ENCODE results near the gene TBC1D10B.
"Not testable (repeated sequence)": the region's sequence is repeated elsewhere in the genome, so short reads cannot be mapped to it uniquely, and the experiment has no call there.

TBC1D10B gene

GRCh38 chr16:30401768-30402425, 31.6 kb upstream of the TBC1D10B start:
- Mint-ChIP-seq H3K36me3 (ENCODE audit: low read depth) (peaks cover 16% of the 10 kb centered on the region), H3K4me1 (ENCODE audit: low read depth) (peaks cover 46% of the 10 kb centered on the region), H3K27ac (peak overlapping the region; percentile 39), H3K27me3 (no peaks in the 10 kb centered on the region), H3K4me3 (peak overlapping the region; percentile 31), H3K9me3 (no peaks in the 10 kb centered on the region)

GRCh38 chr16:30399435-30400186, 29.3 kb upstream of the TBC1D10B start:
- peak overlapping the region; percentile 93 for H3K27ac Mint-ChIP-seq
- H3K4me1 Mint-ChIP-seq (ENCODE audit: low read depth), result peaks cover 53% of the 10 kb centered on the region
- H3K9me3 Mint-ChIP-seq, result no peaks in the 10 kb centered on the region

GRCh38 chr16:30398661-30399434, 28.6 kb upstream of the TBC1D10B start:
- no peaks in the 10 kb centered on the region for H3K27me3 Mint-ChIP-seq
- peaks cover 57% of the 10 kb centered on the region for H3K4me1 Mint-ChIP-seq (ENCODE audit: low read depth)
- H3K9me3 Mint-ChIP-seq, result no peaks in the 10 kb centered on the region
- H3K36me3 Mint-ChIP-seq (ENCODE audit: low read depth), result peaks cover 18% of the 10 kb centered on the region
- H3K4me3 Mint-ChIP-seq, result peak overlapping the region; percentile 39
- H3K27ac Mint-ChIP-seq, result no peak overlapping the region

More at GRCh38 chr16:30399435-30400186, 29.3 kb upstream of the TBC1D10B start:
- Mint-ChIP-seq H3K4me3 (peak overlapping the region; percentile 86), H3K27me3 (no peaks in the 10 kb centered on the region), H3K36me3 (ENCODE audit: low read depth) (peaks cover 18% of the 10 kb centered on the region)

- Mint-ChIP-seq H3K4me3 (no peak overlapping the region), H3K27me3 (no peaks in the 10 kb centered on the region), H3K36me3 (ENCODE audit: low read depth) (peaks cover 18% of the 10 kb centered on the region), H3K27ac (no peak overlapping the region), H3K9me3 (no peaks in the 10 kb centered on the region), H3K4me1 (ENCODE audit: low read depth) (peaks cover 57% of the 10 kb centered on the region)
Observed at GRCh38 chr16:30397776-30398660, 27.7 kb upstream of the TBC1D10B start.

- Mint-ChIP-seq H3K27ac (no peak overlapping the region), H3K4me3 (peak overlapping the region; percentile 98), H3K9me3 (no peaks in the 10 kb centered on the region), H3K4me1 (ENCODE audit: low read depth) (peaks cover 57% of the 10 kb centered on the region), H3K27me3 (no peaks in the 10 kb centered on the region), H3K36me3 (ENCODE audit: low read depth) (peaks cover 18% of the 10 kb centered on the region)
Observed at GRCh38 chr16:30397056-30397455, 26.8 kb upstream of the TBC1D10B start.

- H3K27me3 Mint-ChIP-seq, H3K9me3 Mint-ChIP-seq, H3K27ac Mint-ChIP-seq: not testable (repeated sequence)
- H3K4me3 Mint-ChIP-seq, result peak overlapping the region; percentile 98
- H3K4me1 Mint-ChIP-seq (ENCODE audit: low read depth), result peaks cover 56% of the 10 kb centered on the region
- peaks cover 18% of the 10 kb centered on the region for H3K36me3 Mint-ChIP-seq (ENCODE audit: low read depth)
Observed at GRCh38 chr16:30396627-30397026, 26.3 kb upstream of the TBC1D10B start.

GRCh38 chr16:30395992-30396585, 25.8 kb upstream of the TBC1D10B start:
- peak overlapping the region; percentile 67 for H3K27ac Mint-ChIP-seq
- H3K4me3 Mint-ChIP-seq, result peak overlapping the region; percentile 98
- peaks cover 18% of the 10 kb centered on the region for H3K36me3 Mint-ChIP-seq (ENCODE audit: low read depth)
- no peaks in the 10 kb centered on the region for H3K9me3 Mint-ChIP-seq
- H3K27me3 Mint-ChIP-seq, result no peaks in the 10 kb centered on the region
- peaks cover 50% of the 10 kb centered on the region for H3K4me1 Mint-ChIP-seq (ENCODE audit: low read depth)

GRCh38 chr16:30395155-30395991, 25.1 kb upstream of the TBC1D10B start, which contains the start of gene ZNF48:
TSS of gene ZNF48 (plus strand) at chr16:30395420. CDS start at chr16:30395795, 375 bp downstream.
- H3K4me1 Mint-ChIP-seq (ENCODE audit: low read depth), result peaks cover 44% of the 10 kb centered on the region
- peaks cover 18% of the 10 kb centered on the region for H3K36me3 Mint-ChIP-seq (ENCODE audit: low read depth)
- no peaks in the 10 kb centered on the region for H3K27me3 Mint-ChIP-seq
- H3K27ac Mint-ChIP-seq, result peak within 1 kb of the TSS; percentile 86
- H3K9me3 Mint-ChIP-seq, result no peaks in the 10 kb centered on the region
- peak within 1 kb of the TSS; percentile 98 for H3K4me3 Mint-ChIP-seq

- peaks cover 37% of the 10 kb centered on the region for H3K4me1 Mint-ChIP-seq (ENCODE audit: low read depth)
- peak overlapping the region; percentile 86 for H3K27ac Mint-ChIP-seq
Observed at GRCh38 chr16:30394592-30395154, 24.4 kb upstream of the TBC1D10B start.

GRCh38 chr16:30383521-30383920, 13.2 kb upstream of the TBC1D10B start:
- H3K27me3 Mint-ChIP-seq, result no peaks in the 10 kb centered on the region
- no peaks in the 10 kb centered on the region for H3K9me3 Mint-ChIP-seq
- H3K27ac Mint-ChIP-seq, result peak overlapping the region; percentile 77
- peak overlapping the region; percentile 87 for H3K4me3 Mint-ChIP-seq
- H3K4me1 Mint-ChIP-seq (ENCODE audit: low read depth), result peaks cover 46% of the 10 kb centered on the region
- peaks cover 17% of the 10 kb centered on the region for H3K36me3 Mint-ChIP-seq (ENCODE audit: low read depth)

More at GRCh38 chr16:30394592-30395154, 24.4 kb upstream of the TBC1D10B start:
- Mint-ChIP-seq H3K9me3 (no peaks in the 10 kb centered on the region), H3K36me3 (ENCODE audit: low read depth) (peaks cover 18% of the 10 kb centered on the region), H3K4me3 (peak overlapping the region; percentile 98), H3K27me3 (no peaks in the 10 kb centered on the region)

- Mint-ChIP-seq H3K4me1 (ENCODE audit: low read depth) (peaks cover 57% of the 10 kb centered on the region), H3K9me3 (no peaks in the 10 kb centered on the region), H3K27me3 (no peaks in the 10 kb centered on the region), H3K36me3 (ENCODE audit: low read depth) (peaks cover 19% of the 10 kb centered on the region), H3K27ac (peak within 1 kb of the TSS; percentile 92), H3K4me3 (peak within 1 kb of the TSS; percentile 87)
Observed at GRCh38 chr16:30382111-30382881, 12.0 kb upstream of the TBC1D10B start, which contains the start of gene SEPTIN1. TSS of gene SEPTIN1 (minus strand) at chr16:30382561. CDS start at chr16:30382542, 19 bp downstream.

- peak overlapping the region; percentile 92 for H3K27ac Mint-ChIP-seq
- peak overlapping the region; percentile 87 for H3K4me3 Mint-ChIP-seq
- H3K27me3 Mint-ChIP-seq, result no peaks in the 10 kb centered on the region
- peaks cover 21% of the 10 kb centered on the region for H3K36me3 Mint-ChIP-seq (ENCODE audit: low read depth)
- H3K4me1 Mint-ChIP-seq (ENCODE audit: low read depth), result peaks cover 64% of the 10 kb centered on the region
- no peaks in the 10 kb centered on the region for H3K9me3 Mint-ChIP-seq
Observed at GRCh38 chr16:30381291-30382041, 11.2 kb upstream of the TBC1D10B start.

Measured in stimulated activated naive CD8-positive, alpha-beta T cell treated with anti-CD3 and anti-CD28 coated beads, Interleukin-15, Interleukin-2, amounts not matched to agents 100 ng/mL and 50 ng/mL, for 24 hours (primary cell).